ENCODE results near the gene ALOX12B. TPM values are rescaled to one million over a fixed set of nuclear protein-coding genes. Genes with fewer than 3 reads are reported as not detected.

The ALOX12B gene
- total RNA-seq, 4 donors from 2014 or later: not detected

- WGBS, 2 donors (ENCODE audit: low coverage in 1 of 2): 0 to 1% methylated on average over 13 to 51 of the region's 55 CpGs
Measured at GRCh38 chr17:8122924-8123694, 35.6 kb upstream of the ALOX12B start.

GRCh38 chr17:8122422-8122923 is 35.0 kb upstream of the ALOX12B start:
- Histone ChIP-seq H3K9me3 (no peaks in the 10 kb centered on the region), H3K4me3 (peak overlapping the region; percentile 2 to 58 (median 36)), H3K27me3 (peaks cover 61% of the 10 kb centered on the region), H3K27ac (peak overlapping the region in 2 of 4 donors; percentile 44 to 49), H3K36me3 (no peaks in the 10 kb centered on the region), H3K4me1 (peaks cover 56 to 93% (median 77%) of the 10 kb centered on the region in 4 donors)
- DNase-seq: no peak
- TF ChIP-seq CTCF (IDR thresholded peaks at IDR 0.05): no peak
- TF ChIP-seq EP300 (IDR thresholded peaks at IDR 0.05; ENCODE audit: low read depth): no peak
- no peak for TF ChIP-seq POLR2AphosphoS5 (IDR thresholded peaks at IDR 0.05)
- no peak for TF ChIP-seq POLR2A (IDR thresholded peaks at IDR 0.05)
- intact Hi-C loops (cut with DNase I; ENCODE audit: low total_unique reads): loop anchor here (10.0 kb wide), 1 partner anchor 62 kb away; no protein-coding TSS in a partner anchor
- in situ Hi-C loops (cut with MboI; ENCODE audit: low pct_ligation_motif_present in 1 of 4, low pct_unique_long_range_greater_than_20kb in 1 of 4, low sequenced_read_pairs in 3 of 4): no loop called here
- WGBS, 2 donors (ENCODE audit: low coverage in 1 of 2): 0 to 2% methylated on average over 8 to 29 of the region's 29 CpGs

More at GRCh38 chr17:8122924-8123694, 35.6 kb upstream of the ALOX12B start:
- intact Hi-C loops (cut with DNase I; ENCODE audit: low total_unique reads) (loop anchor here (10.0 kb wide), 1 partner anchor 62 kb away; no protein-coding TSS in a partner anchor), in situ Hi-C loops (cut with MboI; ENCODE audit: low pct_ligation_motif_present in 1 of 4, low pct_unique_long_range_greater_than_20kb in 1 of 4, low sequenced_read_pairs in 3 of 4) (no loop called here)
- H3K4me1 ChIP-seq: peaks cover 50 to 86% (median 70%) of the 10 kb centered on the region in 4 donors
- peak overlapping the region in 1 of 4 donors; percentile 9 for H3K27ac ChIP-seq
- no peak for TF ChIP-seq POLR2AphosphoS5 (IDR thresholded peaks at IDR 0.05)
- peaks cover 62% of the 10 kb centered on the region for H3K27me3 ChIP-seq
- H3K36me3 ChIP-seq: no peaks in the 10 kb centered on the region
- peak overlapping the region in 3 of 4 donors; percentile 2 to 58 (median 44) for H3K4me3 ChIP-seq
- no peaks in the 10 kb centered on the region for H3K9me3 ChIP-seq
- no peak for DNase-seq

- in situ Hi-C loops (cut with MboI; ENCODE audit: low pct_ligation_motif_present in 1 of 4, low pct_unique_long_range_greater_than_20kb in 1 of 4, low sequenced_read_pairs in 3 of 4) (no loop called here), intact Hi-C loops (cut with DNase I; ENCODE audit: low total_unique reads) (loop anchor here (10.0 kb wide), 1 partner anchor 63 kb away; no protein-coding TSS in a partner anchor)
- H3K4me3 ChIP-seq: peak overlapping the region; percentile 2 to 58 (median 36)
- peak overlapping the region in 3 of 4 donors; percentile 0 to 49 (median 44) for H3K27ac ChIP-seq
- H3K36me3 ChIP-seq: no peaks in the 10 kb centered on the region
- H3K9me3 ChIP-seq: no peaks in the 10 kb centered on the region
- TF ChIP-seq POLR2A (IDR thresholded peaks at IDR 0.05) (no peak), POLR2AphosphoS5 (IDR thresholded peaks at IDR 0.05) (no peak), CTCF (IDR thresholded peaks at IDR 0.05) (peak in 3 of 5 experiments; percentile 23 to 36 (median 34)), EP300 (IDR thresholded peaks at IDR 0.05; ENCODE audit: low read depth) (no peak)
- peaks cover 64% of the 10 kb centered on the region for H3K27me3 ChIP-seq
- peaks cover 53 to 94% (median 78%) of the 10 kb centered on the region in 4 donors for H3K4me1 ChIP-seq
- 0 to 2% methylated on average over 13 to 36 of the region's 76 CpGs for whole genome bisulfite sequencing, 2 donors (ENCODE audit: low coverage in 1 of 2)
- peak; percentile 67 for DNase-seq
Measured at GRCh38 chr17:8121681-8122421, 34.3 kb upstream of the ALOX12B start.

- Histone ChIP-seq H3K9me3 (no peaks in the 10 kb centered on the region), H3K4me3 (peak overlapping the region; percentile 2 to 58 (median 36)), H3K36me3 (no peaks in the 10 kb centered on the region), H3K4me1 (peaks cover 51 to 92% (median 75%) of the 10 kb centered on the region in 4 donors), H3K27ac (peak overlapping the region in 3 of 4 donors; percentile 0 to 49 (median 44)), H3K27me3 (peaks cover 69% of the 10 kb centered on the region)
- TF ChIP-seq CTCF (IDR thresholded peaks at IDR 0.05) (no peak), EP300 (IDR thresholded peaks at IDR 0.05; ENCODE audit: low read depth) (no peak)
- intact Hi-C loops (cut with DNase I; ENCODE audit: low total_unique reads): loop anchor here (10.0 kb wide), 1 partner anchor 63 kb away; no protein-coding TSS in a partner anchor
- in situ Hi-C loops (cut with MboI; ENCODE audit: low pct_ligation_motif_present in 1 of 4, low pct_unique_long_range_greater_than_20kb in 1 of 4, low sequenced_read_pairs in 3 of 4): no loop called here
- 0% methylated on average over 7 of the region's 25 CpGs; no CpG with 5 or more reads in 1 of the 2 donors for WGBS, 2 donors (ENCODE audit: low coverage in 1 of 2)
- DNase-seq: no peak
Measured at GRCh38 chr17:8121407-8121680, 33.8 kb upstream of the ALOX12B start.

All from transverse colon (tissue), 4 donors.